Measurements from ENCODE around the gene GIPC1. TPM values are rescaled to one million over a fixed set of nuclear protein-coding genes. Genes with fewer than 3 reads are reported as not detected.

Gene GIPC1
- total RNA-seq, 4 donors from 2014 or later: 14.1 to 70.0 (median 36.3) TPM

GRCh38 chr19:14435320-14436050, 60.4 kb downstream of the GIPC1 start:
- Histone ChIP-seq H3K9me3 (no peaks in the 10 kb centered on the region), H3K27me3 (no peaks in the 10 kb centered on the region), H3K36me3 (no peaks in the 10 kb centered on the region), H3K4me3 (no peak overlapping the region), H3K27ac (peak overlapping the region; percentile 92 to 97), H3K4me1 (peaks cover 0 to 16% of the 10 kb centered on the region in 2 donors)
- DNase-seq: no peak
- TF ChIP-seq POLR2A (IDR thresholded peaks at IDR 0.05) (no peak), CTCF (IDR thresholded peaks at IDR 0.05) (no peak)
- intact Hi-C loops (cut with DNase I; ENCODE audit: low total_unique reads): no loop called here

- H3K4me3 ChIP-seq: peak overlapping the region; percentile 79 to 96
- H3K4me1 ChIP-seq: peaks cover 0 to 16% of the 10 kb centered on the region in 2 donors
- no peaks in the 10 kb centered on the region for H3K36me3 ChIP-seq
- H3K9me3 ChIP-seq: no peaks in the 10 kb centered on the region
- H3K27me3 ChIP-seq: no peaks in the 10 kb centered on the region
- intact Hi-C loops (cut with DNase I; ENCODE audit: low total_unique reads): no loop called here
- TF ChIP-seq POLR2A (IDR thresholded peaks at IDR 0.05) (peak in 1 of 2 donors; percentile 24), CTCF (IDR thresholded peaks at IDR 0.05) (peak in 1 of 4 experiments; percentile 3)
- peak; percentile 72 to 77 for DNase-seq
- H3K27ac ChIP-seq: peak overlapping the region; percentile 92 to 97
These were observed 61.2 kb downstream of the GIPC1 start for GRCh38 chr19:14434543-14435319.

GRCh38 chr19:14433554-14434501, 62.1 kb downstream of the GIPC1 start:
- H3K27me3 ChIP-seq: no peaks in the 10 kb centered on the region
- peaks cover 0 to 11% of the 10 kb centered on the region in 2 donors for H3K4me1 ChIP-seq
- no peaks in the 10 kb centered on the region for H3K36me3 ChIP-seq
- intact Hi-C loops (cut with DNase I; ENCODE audit: low total_unique reads): no loop called here
- DNase-seq: peak; percentile 40 to 41
- no peak for TF ChIP-seq POLR2A (IDR thresholded peaks at IDR 0.05)
- TF ChIP-seq CTCF (IDR thresholded peaks at IDR 0.05): peak in 1 of 4 experiments; percentile 5
- no peaks in the 10 kb centered on the region for H3K9me3 ChIP-seq
- H3K4me3 ChIP-seq: peak overlapping the region; percentile 79 to 96
- H3K27ac ChIP-seq: peak overlapping the region; percentile 92 to 97

GRCh38 chr19:14432791-14433553, 63.0 kb downstream of the GIPC1 start, which contains the start of gene PKN1:
TSS of gene PKN1 (plus strand) at chr19:14433306. CDS start at chr19:14433522, 216 bp downstream.
- peak; percentile 48 to 66 for DNase-seq
- peak within 1 kb of the TSS; percentile 92 to 97 for H3K27ac ChIP-seq
- H3K27me3 ChIP-seq: no peaks in the 10 kb centered on the region
- no peaks in the 10 kb centered on the region for H3K9me3 ChIP-seq
- no peaks in the 10 kb centered on the region for H3K36me3 ChIP-seq
- peak within 1 kb of the TSS; percentile 79 to 96 for H3K4me3 ChIP-seq
- peaks cover 0 to 6% of the 10 kb centered on the region in 2 donors for H3K4me1 ChIP-seq
- intact Hi-C loops (cut with DNase I; ENCODE audit: low total_unique reads): no loop called here
- TF ChIP-seq CTCF (IDR thresholded peaks at IDR 0.05): no peak
- TF ChIP-seq POLR2A (IDR thresholded peaks at IDR 0.05): no peak
